GM18505 (cell line): ENCODE measurements around the gene VEPH1.

Experiments
- ATAC-seq: cut with Tn5 transposase; IDR thresholded peaks from one replicate; pipeline ENCODE4 v1.9.1; 2021; ENCODE audit not compliant: unreplicated experiment
- POLR2A ChIP-seq: IDR thresholded peaks from 4 replicates; pipeline ENCODE4 v1.6.1; 2011; ENCODE audit warnings: borderline replicate concordance; ENCODE audit not compliant: insufficient read depth, insufficient read length; ENCODE audit errors: extremely low read depth

The VEPH1 gene

GRCh38 chr3:157502916-157503595, at the start of gene VEPH1:
TSS of gene VEPH1 (minus strand) at chr3:157503416. CDS start at chr3:157495349, 8,067 bp downstream.
- no peak for TF ChIP-seq POLR2A
- no peak for ATAC-seq

- no peak for TF ChIP-seq POLR2A
- no peak for ATAC-seq
Measured at GRCh38 chr3:157551961-157552360, 48.7 kb upstream of the VEPH1 start.

GRCh38 chr3:157549498-157549897, 46.3 kb upstream of the VEPH1 start:
- TF ChIP-seq POLR2A, result no peak
- ATAC-seq, result no peak

- TF ChIP-seq POLR2A, result no peak
- ATAC-seq, result no peak
Measured at GRCh38 chr3:157544501-157545130, 41.4 kb upstream of the VEPH1 start.

GRCh38 chr3:157543501-157544035, 40.4 kb upstream of the VEPH1 start:
- no peak for TF ChIP-seq POLR2A
- ATAC-seq, result no peak

GRCh38 chr3:157542711-157543500, 39.7 kb upstream of the VEPH1 start:
- no peak for ATAC-seq
- no peak for TF ChIP-seq POLR2A

- ATAC-seq, result no peak
- no peak for TF ChIP-seq POLR2A
Measured at GRCh38 chr3:157541506-157542236, 38.5 kb upstream of the VEPH1 start.

GRCh38 chr3:157540656-157541055, 37.4 kb upstream of the VEPH1 start:
- no peak for ATAC-seq
- TF ChIP-seq POLR2A, result no peak

GRCh38 chr3:157535667-157536066, 32.5 kb upstream of the VEPH1 start:
- TF ChIP-seq POLR2A, result no peak
- no peak for ATAC-seq

GRCh38 chr3:157534725-157535161, 31.5 kb upstream of the VEPH1 start:
- no peak for TF ChIP-seq POLR2A
- ATAC-seq, result no peak

GRCh38 chr3:157533298-157534070, 30.3 kb upstream of the VEPH1 start:
- no peak for ATAC-seq
- no peak for TF ChIP-seq POLR2A
